Skin epidermis (tissue), 12 donors: ENCODE measurements around the gene YDJC.
A peak's percentile ranks its signal among the peaks of the same experiment; 100 is the strongest.
"Not testable (repeated sequence)": the region's sequence is repeated elsewhere in the genome, so short reads cannot be mapped to it uniquely, and the experiment has no call there.

Source experiments
- H3K27ac ChIP-seq, 21 experiments: fragments of 200-600 bp; sonication (generic) in 11 of 21; one replicate each; pipeline ENCODE4 v1.5.0; 2020; ENCODE audit warnings: mild to moderate bottlenecking in 3 of 21, inconsistent platforms in 2 of 21, moderate library complexity in 2 of 21
- H3K4me3 ChIP-seq, 7 experiments: fragments of 200-600 bp; sonication (generic) in 2 of 7; one replicate each; pipeline ENCODE4 v1.5.0; 2020; ENCODE audit warnings: inconsistent platforms in 2 of 7, mild to moderate bottlenecking in 2 of 7, moderate library complexity in 1 of 7

Gene YDJC

GRCh38 chr22:21652547-21653545, 23.0 kb upstream of the YDJC start:
- H3K27ac ChIP-seq, result peak overlapping the region in 3 of 21 experiments; percentile 15 to 54 (median 49)
- H3K4me3 ChIP-seq, result peak overlapping the region; percentile 41 to 58 (median 46)

GRCh38 chr22:21652010-21652546, 22.3 kb upstream of the YDJC start:
- Histone ChIP-seq H3K4me3 (peak overlapping the region; percentile 41 to 58 (median 46)), H3K27ac (peak overlapping the region in 5 of 21 experiments; percentile 3 to 54 (median 49))

GRCh38 chr22:21651521-21652009, 21.7 kb upstream of the YDJC start:
- Histone ChIP-seq H3K4me3 (peak overlapping the region; percentile 41 to 58 (median 46)), H3K27ac (peak overlapping the region in 4 of 21 experiments; percentile 10 to 66 (median 56))

GRCh38 chr22:21650823-21651520, 21.1 kb upstream of the YDJC start:
- peak overlapping the region; percentile 41 to 58 (median 46) for H3K4me3 ChIP-seq
- peak overlapping the region in 2 of 21 experiments; percentile 10 to 66 for H3K27ac ChIP-seq

DNA sequence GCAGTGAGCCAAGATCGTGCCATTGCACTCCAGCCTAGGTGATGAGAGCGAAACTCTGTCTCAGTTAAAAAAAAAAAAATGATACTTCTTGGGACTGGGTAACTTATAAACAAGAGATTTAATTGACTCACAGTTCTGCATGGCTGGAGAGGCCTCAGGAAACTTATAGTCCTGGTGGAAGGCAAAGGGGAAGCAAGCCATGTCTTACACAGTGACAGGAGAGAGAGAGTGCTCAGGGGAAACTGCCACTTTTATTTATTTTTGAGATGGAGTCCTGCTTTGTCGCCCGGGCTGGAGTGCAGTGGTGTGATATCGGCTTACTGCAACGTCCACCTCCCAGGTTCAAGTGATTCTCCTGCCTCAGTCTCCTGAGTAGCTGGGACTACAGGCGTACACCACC, 20.5 kb upstream of the YDJC start:
- Histone ChIP-seq H3K27ac (no peak overlapping the region), H3K4me3 (no peak overlapping the region)

DNA sequence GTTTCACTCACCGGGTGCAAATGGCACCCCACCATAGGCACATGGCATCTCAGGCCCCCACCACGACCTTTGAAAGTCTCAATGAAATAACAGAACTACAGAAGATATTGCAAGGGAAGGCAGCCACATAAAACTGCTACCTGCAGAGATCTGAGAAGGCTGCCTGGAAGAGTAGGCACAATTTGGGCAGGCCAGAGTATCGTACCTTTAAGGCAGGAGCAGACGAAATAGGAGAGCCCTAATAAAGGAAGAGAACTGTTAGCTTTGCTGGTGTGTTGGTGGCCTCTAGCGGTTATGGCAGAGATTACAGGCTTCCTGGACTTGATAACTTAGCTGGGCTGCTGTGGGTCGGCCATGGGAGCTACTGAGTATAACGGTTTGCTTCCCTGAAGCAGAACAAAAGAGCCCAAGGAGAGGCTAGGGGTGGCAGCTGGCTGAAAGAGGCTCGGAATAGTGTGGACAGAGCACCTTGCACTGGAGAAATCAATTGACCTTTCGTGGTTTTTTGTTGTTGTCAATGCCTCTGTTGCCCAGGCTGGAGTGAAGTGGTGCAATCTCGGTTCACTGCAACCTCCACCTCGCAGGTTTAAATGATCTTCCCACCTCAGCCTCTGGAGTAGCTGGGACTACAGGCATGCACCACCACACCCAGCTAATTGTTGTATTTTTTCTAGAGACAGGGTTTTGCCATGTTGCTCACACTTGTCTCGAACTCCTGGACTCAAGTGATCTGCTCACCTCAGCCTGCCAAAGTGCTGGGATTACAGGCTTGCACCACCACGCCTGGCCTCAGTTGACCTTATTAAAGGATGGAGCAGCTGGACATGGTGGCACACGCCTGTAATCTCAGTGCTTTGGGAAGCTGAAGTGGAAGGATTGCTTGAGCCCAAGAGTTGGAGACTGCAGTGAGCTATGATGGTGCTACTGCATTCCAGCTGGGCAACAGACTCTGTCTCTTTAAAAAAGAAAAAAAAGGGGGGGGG, 17.1 kb upstream of the YDJC start:
- Histone ChIP-seq H3K4me3 (no peak overlapping the region), H3K27ac (no peak overlapping the region)

GRCh38 chr22:21645513-21645912, 15.7 kb upstream of the YDJC start:
- H3K4me3 ChIP-seq, H3K27ac ChIP-seq: not testable (repeated sequence)

- H3K4me3 ChIP-seq, result peak overlapping the region in 1 of 7 experiments; percentile 56
- H3K27ac ChIP-seq, result no peak overlapping the region
Measured at GRCh38 chr22:21643533-21644357, 13.9 kb upstream of the YDJC start.

DNA sequence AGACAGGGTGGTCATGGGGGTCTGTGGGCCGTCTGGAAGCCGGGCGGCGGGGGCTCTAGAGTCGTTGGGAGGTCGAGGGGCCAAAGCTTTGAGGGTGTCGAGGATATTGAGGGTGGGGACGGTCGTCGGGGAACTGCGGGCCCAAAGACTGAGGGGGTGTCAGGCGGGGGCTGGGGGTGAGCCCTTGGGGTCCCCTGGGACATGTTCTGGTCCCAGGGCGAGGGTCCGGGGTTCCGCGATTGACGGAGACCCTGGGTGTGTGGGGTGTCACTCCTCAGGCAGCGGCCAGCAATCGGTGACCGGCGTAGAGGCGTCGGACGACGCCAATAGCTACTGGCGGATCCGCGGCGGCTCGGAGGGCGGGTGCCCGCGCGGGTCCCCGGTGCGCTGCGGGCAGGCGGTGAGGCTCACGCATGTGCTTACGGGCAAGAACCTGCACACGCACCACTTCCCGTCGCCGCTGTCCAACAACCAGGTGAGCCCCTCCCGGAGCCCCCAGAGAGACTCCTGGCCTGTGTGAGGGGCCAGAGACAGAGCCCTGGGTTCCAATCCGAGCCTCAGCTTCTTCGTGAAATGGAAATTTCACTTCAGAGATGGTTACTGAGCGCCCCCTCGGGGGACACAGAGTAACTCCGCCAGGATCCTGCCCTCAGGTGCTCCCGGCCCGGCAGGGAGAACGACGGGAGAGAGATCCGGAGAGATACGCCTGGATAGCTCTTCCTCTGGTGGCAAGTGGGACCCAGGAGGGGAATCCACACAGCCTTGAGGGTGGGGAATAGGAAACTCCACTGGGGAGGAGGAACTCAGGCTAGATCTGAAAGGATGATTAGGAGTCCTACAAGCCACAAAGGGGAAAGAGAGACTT, 13.0 kb upstream of the YDJC start:
- peak overlapping the region in 20 of 21 experiments; percentile 15 to 82 (median 66) for H3K27ac ChIP-seq
- H3K4me3 ChIP-seq, result peak overlapping the region; percentile 53 to 81 (median 71)

DNA sequence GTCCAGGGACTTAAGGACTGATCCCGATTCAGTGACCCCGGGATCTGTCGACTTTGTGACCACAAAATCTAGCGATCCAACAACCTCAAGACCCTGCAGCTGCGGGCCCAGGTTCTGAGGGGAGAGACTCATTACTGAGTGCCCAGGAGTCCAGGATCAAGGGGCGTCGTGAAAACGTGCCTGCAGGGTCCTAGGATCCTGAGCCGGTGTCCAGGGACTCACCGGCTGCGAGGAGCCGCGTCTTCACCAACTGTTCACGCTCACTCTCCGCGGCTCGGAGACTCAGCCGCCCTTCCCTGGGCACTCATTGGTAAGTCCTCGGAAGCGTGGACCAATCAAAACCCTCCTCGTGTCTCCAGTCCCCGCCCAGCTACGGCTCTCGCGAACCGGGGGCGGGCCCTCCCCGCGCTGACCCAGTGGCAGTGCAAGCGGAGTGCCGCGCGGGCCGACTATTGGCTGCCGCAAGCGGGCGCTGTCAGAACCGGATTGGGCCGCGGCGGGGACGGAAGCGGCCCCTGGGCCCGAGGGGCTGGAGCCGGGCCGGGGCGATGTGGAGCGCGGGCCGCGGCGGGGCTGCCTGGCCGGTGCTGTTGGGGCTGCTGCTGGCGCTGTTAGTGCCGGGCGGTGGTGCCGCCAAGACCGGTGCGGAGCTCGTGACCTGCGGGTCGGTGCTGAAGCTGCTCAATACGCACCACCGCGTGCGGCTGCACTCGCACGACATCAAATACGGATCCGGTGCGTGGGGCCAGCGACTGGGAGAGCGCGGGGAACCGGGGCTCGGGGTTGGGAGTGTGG, 12.2 kb upstream of the YDJC start, which contains the start of gene SDF2L1:
SDF2L1 (plus strand) TSS at position 514 of the 795 bp plus-strand sequence; CDS start at position 549, 35 bp downstream.
- Histone ChIP-seq H3K4me3 (peak within 1 kb of the TSS; percentile 53 to 81 (median 71)), H3K27ac (peak within 1 kb of the TSS; percentile 15 to 82 (median 64))

- peak overlapping the region in 12 of 21 experiments; percentile 6 to 82 (median 29) for H3K27ac ChIP-seq
- peak overlapping the region; percentile 31 to 77 (median 59) for H3K4me3 ChIP-seq
Measured at GRCh38 chr22:21641417-21641788, 11.6 kb upstream of the YDJC start.

GRCh38 chr22:21640810-21641209, 11.0 kb upstream of the YDJC start:
- Histone ChIP-seq H3K4me3 (no peak overlapping the region), H3K27ac (no peak overlapping the region)

DNA sequence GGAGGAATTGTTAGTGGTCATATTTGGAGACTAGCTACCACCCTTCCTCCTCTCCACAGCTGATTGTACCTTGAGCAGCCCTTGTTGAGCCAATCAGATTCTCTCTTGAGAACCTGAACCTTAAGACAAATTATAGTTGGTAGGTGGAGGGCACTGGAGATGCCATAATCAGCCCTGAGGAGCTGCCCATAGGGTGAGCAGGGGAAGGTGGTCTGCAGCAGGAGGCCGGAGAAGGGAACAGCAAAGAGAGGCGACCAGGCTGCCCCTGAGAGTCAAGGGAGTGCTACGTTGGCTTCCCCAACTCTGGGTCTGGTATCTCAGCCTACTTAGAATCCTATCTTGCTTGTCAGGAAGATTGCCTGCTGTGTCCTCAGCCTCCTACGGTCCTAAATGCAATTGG, 9.5 kb upstream of the YDJC start:
- no peak overlapping the region for H3K27ac ChIP-seq
- no peak overlapping the region for H3K4me3 ChIP-seq

GRCh38 chr22:21637450-21637849, 7.6 kb upstream of the YDJC start:
- not testable (repeated sequence) for H3K4me3 ChIP-seq, H3K27ac ChIP-seq

DNA sequence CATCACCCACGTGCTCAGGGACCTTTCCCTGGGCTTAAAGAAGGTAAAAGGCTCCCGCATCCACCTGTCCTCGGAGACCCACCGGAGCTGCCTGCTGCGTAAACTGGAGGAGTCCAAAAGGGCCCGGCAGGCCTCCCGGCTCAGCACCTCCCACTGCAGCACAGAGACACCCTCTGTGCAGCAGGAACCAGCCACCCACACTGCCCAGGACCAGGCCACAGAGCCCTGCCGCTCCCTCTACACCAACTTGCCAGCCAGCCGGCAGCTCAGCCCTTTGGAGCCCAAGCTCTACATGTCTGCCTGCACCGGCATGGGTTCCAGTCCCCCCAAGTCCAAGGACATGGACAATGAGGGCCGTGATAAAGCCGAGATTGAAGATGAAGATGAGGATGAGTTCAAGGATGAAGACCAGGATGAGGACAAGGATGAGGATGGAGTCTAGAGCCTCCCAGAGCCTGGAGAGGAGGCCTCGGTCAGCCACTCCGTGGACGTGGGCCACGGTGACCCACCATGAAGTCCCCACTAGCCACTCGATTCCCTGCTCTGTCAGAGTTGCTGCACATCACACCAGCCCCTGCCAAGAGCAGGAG, 6.9 kb upstream of the YDJC start:
- H3K27ac ChIP-seq, result no peak overlapping the region
- no peak overlapping the region for H3K4me3 ChIP-seq
